ENCODE measurements around the gene PP2D1. TPM values are rescaled to one million over a fixed set of nuclear protein-coding genes. Genes with fewer than 3 reads are reported as not detected.
A peak's percentile ranks its signal among the peaks of the same experiment; 100 is the strongest.
"Not testable (repeated sequence)": the region's sequence is repeated elsewhere in the genome, so short reads cannot be mapped to it uniquely, and the experiment has no call there.

PP2D1 gene
- total and polyA plus RNA-seq, 4 experiments from 2014 or later, result 0.40 to 0.46 TPM; not detected in 2

- peaks cover 12 to 22% (median 18%) of the 10 kb centered on the region in 4 donors for H3K4me1 Mint-ChIP-seq
- intact Hi-C loops (cut with micrococcal nuclease), result no loop called here
- H3K27me3 Mint-ChIP-seq, result no peaks in the 10 kb centered on the region
- H3K36me3 Mint-ChIP-seq, result peaks cover 0 to 4% of the 10 kb centered on the region in 2 donors
- H3K4me3 Mint-ChIP-seq, result no peak overlapping the region
- Histone ChIP-seq H3K9me3 (ENCODE audit: control insufficient read depth in 1 of 2, low read length in 2 of 2) (no peaks in the 10 kb centered on the region), H3K4me3 (ENCODE audit: low read length in 2 of 2) (no peak overlapping the region), H3K27ac (ENCODE audit: low read depth, low read length) (no peak overlapping the region), H3K4me1 (ENCODE audit: insufficient read depth, low read length) (peaks cover 19% of the 10 kb centered on the region), H3K36me3 (ENCODE audit: insufficient read depth, low read length) (no peaks in the 10 kb centered on the region), H3K27me3 (ENCODE audit: insufficient read depth, low read length) (no peaks in the 10 kb centered on the region)
- peaks cover 0 to 2% (median 0%) of the 10 kb centered on the region in 8 donors for H3K9me3 Mint-ChIP-seq
- CTCF ChIA-PET (ENCODE audit: partially characterized antibody), result no interaction called here
- DNase-seq, result no peak
- POLR2A ChIA-PET (ENCODE audit: partially characterized antibody), result no interaction called here
- peak overlapping the region in 1 of 7 donors; percentile 45 for H3K27ac Mint-ChIP-seq
Measured at GRCh38 chr3:20035019-20035418, 23.0 kb upstream of the PP2D1 start.

GRCh38 chr3:20031939-20032338 lies 19.9 kb upstream of the PP2D1 start:
- H3K9me3 Mint-ChIP-seq; H3K27me3 ChIP-seq (ENCODE audit: insufficient read depth, low read length); H3K9me3 ChIP-seq (ENCODE audit: control insufficient read depth in 1 of 2, low read length in 2 of 2); DNase-seq; POLR2A ChIA-PET (ENCODE audit: partially characterized antibody); H3K27ac ChIP-seq (ENCODE audit: low read depth, low read length); intact Hi-C loops (cut with micrococcal nuclease); H3K4me1 ChIP-seq (ENCODE audit: insufficient read depth, low read length); H3K36me3 Mint-ChIP-seq; H3K36me3 ChIP-seq (ENCODE audit: insufficient read depth, low read length); H3K27me3 Mint-ChIP-seq; H3K4me1 Mint-ChIP-seq; H3K4me3 ChIP-seq (ENCODE audit: low read length in 2 of 2); H3K4me3 Mint-ChIP-seq; H3K27ac Mint-ChIP-seq: not testable (repeated sequence)
- CTCF ChIA-PET (ENCODE audit: partially characterized antibody), result interaction anchor here (0.6 kb wide), 1 partner anchor 19 kb away, joined by 3 read pairs; no protein-coding TSS in a partner anchor

- H3K9me3 Mint-ChIP-seq, result no peaks in the 10 kb centered on the region
- Histone ChIP-seq H3K4me3 (ENCODE audit: low read length in 2 of 2) (no peak overlapping the region), H3K9me3 (ENCODE audit: control insufficient read depth in 1 of 2, low read length in 2 of 2) (no peaks in the 10 kb centered on the region), H3K27me3 (ENCODE audit: insufficient read depth, low read length) (no peaks in the 10 kb centered on the region), H3K4me1 (ENCODE audit: insufficient read depth, low read length) (peaks cover 4% of the 10 kb centered on the region), H3K36me3 (ENCODE audit: insufficient read depth, low read length) (no peaks in the 10 kb centered on the region), H3K27ac (ENCODE audit: low read depth, low read length) (no peak overlapping the region)
- ChIA-PET CTCF (ENCODE audit: partially characterized antibody) (interaction anchor here (1.3 kb wide), 1 partner anchor 8 kb away, joined by 3 read pairs; no protein-coding TSS in a partner anchor), POLR2A (ENCODE audit: partially characterized antibody) (no interaction called here)
- intact Hi-C loops (cut with micrococcal nuclease), result no loop called here
- H3K27me3 Mint-ChIP-seq, result no peaks in the 10 kb centered on the region
- H3K4me3 Mint-ChIP-seq, result no peak overlapping the region
- no peaks in the 10 kb centered on the region for H3K36me3 Mint-ChIP-seq
- DNase-seq, result no peak
- H3K27ac Mint-ChIP-seq, result no peak overlapping the region
- peaks cover 0 to 4% (median 3%) of the 10 kb centered on the region in 4 donors for H3K4me1 Mint-ChIP-seq
Measured at GRCh38 chr3:20028905-20029331, 16.9 kb upstream of the PP2D1 start.

GRCh38 chr3:20027136-20027535 lies 15.1 kb upstream of the PP2D1 start:
- Mint-ChIP-seq H3K4me1 (peaks cover 0 to 12% (median 6%) of the 10 kb centered on the region in 4 donors), H3K4me3 (no peak overlapping the region), H3K9me3 (no peaks in the 10 kb centered on the region), H3K27ac (peak overlapping the region in 1 of 7 donors; percentile 42), H3K27me3 (no peaks in the 10 kb centered on the region), H3K36me3 (no peaks in the 10 kb centered on the region)
- ChIA-PET CTCF (ENCODE audit: partially characterized antibody) (interaction anchor here (1.3 kb wide), 1 partner anchor 12 kb away, joined by 3 read pairs; no protein-coding TSS in a partner anchor), POLR2A (ENCODE audit: partially characterized antibody) (no interaction called here)
- no peak overlapping the region for H3K4me3 ChIP-seq (ENCODE audit: low read length in 2 of 2)
- no peaks in the 10 kb centered on the region for H3K27me3 ChIP-seq (ENCODE audit: insufficient read depth, low read length)
- H3K4me1 ChIP-seq (ENCODE audit: insufficient read depth, low read length), result peaks cover 4% of the 10 kb centered on the region
- no peaks in the 10 kb centered on the region for H3K9me3 ChIP-seq (ENCODE audit: control insufficient read depth in 1 of 2, low read length in 2 of 2)
- H3K36me3 ChIP-seq (ENCODE audit: insufficient read depth, low read length), result no peaks in the 10 kb centered on the region
- no peak for DNase-seq
- intact Hi-C loops (cut with micrococcal nuclease), result no loop called here
- no peak overlapping the region for H3K27ac ChIP-seq (ENCODE audit: low read depth, low read length)

GRCh38 chr3:20023623-20024405 lies 11.8 kb upstream of the PP2D1 start:
- CTCF ChIA-PET (ENCODE audit: partially characterized antibody), result no interaction called here

GRCh38 chr3:20022954-20023622 lies 11.0 kb upstream of the PP2D1 start:
- Histone ChIP-seq H3K4me1 (ENCODE audit: insufficient read depth, low read length) (peaks cover 4% of the 10 kb centered on the region), H3K4me3 (ENCODE audit: low read length in 2 of 2) (no peak overlapping the region), H3K27me3 (ENCODE audit: insufficient read depth, low read length) (no peaks in the 10 kb centered on the region), H3K27ac (ENCODE audit: low read depth, low read length) (no peak overlapping the region), H3K9me3 (ENCODE audit: control insufficient read depth in 1 of 2, low read length in 2 of 2) (no peaks in the 10 kb centered on the region), H3K36me3 (ENCODE audit: insufficient read depth, low read length) (no peaks in the 10 kb centered on the region)
- intact Hi-C loops (cut with micrococcal nuclease), result no loop called here
- ChIA-PET POLR2A (ENCODE audit: partially characterized antibody) (no interaction called here), CTCF (ENCODE audit: partially characterized antibody) (no interaction called here)
- Mint-ChIP-seq H3K27me3 (no peaks in the 10 kb centered on the region), H3K27ac (peak overlapping the region in 1 of 7 donors; percentile 58), H3K4me1 (peaks cover 0 to 12% (median 6%) of the 10 kb centered on the region in 4 donors), H3K36me3 (no peaks in the 10 kb centered on the region), H3K9me3 (no peaks in the 10 kb centered on the region), H3K4me3 (no peak overlapping the region)
- no peak for DNase-seq

More at GRCh38 chr3:20023623-20024405, 11.8 kb upstream of the PP2D1 start:
- intact Hi-C loops (cut with micrococcal nuclease), result no loop called here
- Mint-ChIP-seq H3K4me1 (peaks cover 0 to 12% (median 6%) of the 10 kb centered on the region in 4 donors), H3K36me3 (no peaks in the 10 kb centered on the region), H3K9me3 (no peaks in the 10 kb centered on the region), H3K4me3 (no peak overlapping the region), H3K27ac (peak overlapping the region in 6 of 7 donors; percentile 5 to 87 (median 56)), H3K27me3 (no peaks in the 10 kb centered on the region)
- no peaks in the 10 kb centered on the region for H3K36me3 ChIP-seq (ENCODE audit: insufficient read depth, low read length)
- POLR2A ChIA-PET (ENCODE audit: partially characterized antibody), result no interaction called here
- no peak overlapping the region for H3K4me3 ChIP-seq (ENCODE audit: low read length in 2 of 2)
- no peaks in the 10 kb centered on the region for H3K27me3 ChIP-seq (ENCODE audit: insufficient read depth, low read length)
- H3K9me3 ChIP-seq (ENCODE audit: control insufficient read depth in 1 of 2, low read length in 2 of 2), result no peaks in the 10 kb centered on the region
- no peak overlapping the region for H3K27ac ChIP-seq (ENCODE audit: low read depth, low read length)
- peaks cover 4% of the 10 kb centered on the region for H3K4me1 ChIP-seq (ENCODE audit: insufficient read depth, low read length)
- DNase-seq, result no peak

- H3K36me3 ChIP-seq (ENCODE audit: insufficient read depth, low read length); H3K36me3 Mint-ChIP-seq; H3K4me3 Mint-ChIP-seq; H3K27me3 ChIP-seq (ENCODE audit: insufficient read depth, low read length); H3K9me3 ChIP-seq (ENCODE audit: control insufficient read depth in 1 of 2, low read length in 2 of 2); H3K4me3 ChIP-seq (ENCODE audit: low read length in 2 of 2); intact Hi-C loops (cut with micrococcal nuclease); H3K9me3 Mint-ChIP-seq; H3K4me1 Mint-ChIP-seq; H3K27ac ChIP-seq (ENCODE audit: low read depth, low read length); H3K27ac Mint-ChIP-seq; POLR2A ChIA-PET (ENCODE audit: partially characterized antibody); H3K27me3 Mint-ChIP-seq; H3K4me1 ChIP-seq (ENCODE audit: insufficient read depth, low read length); DNase-seq: not testable (repeated sequence)
- CTCF ChIA-PET (ENCODE audit: partially characterized antibody), result interaction anchor here (0.7 kb wide), 1 partner anchor 129 kb away, joined by 3 read pairs; no protein-coding TSS in a partner anchor
Measured at GRCh38 chr3:20016076-20016475, 4.0 kb upstream of the PP2D1 start.
